GM23338 (cell line): ENCODE data around the gene TMEM229B. TPM values are rescaled to one million over a fixed set of nuclear protein-coding genes. Genes with fewer than 3 reads are reported as not detected.

Experiments used
- ATAC-seq: fragments of 200-7000 bp; cut with Tn5 transposase; 3 replicates; pipeline ENCODE4 v1.9.1; 2020
- DNase-seq: peaks from one replicate; pipeline ENCODE4 v3.0.0-alpha.2; 2015; ENCODE audit warnings: low spot score
- H2AFZ ChIP-seq: fragments of 200-600 bp; sonication (generic); 2 replicates; pipeline ENCODE4 v1.8.0; 2016; ENCODE audit warnings: antibody characterized with exemption, mild to moderate bottlenecking, moderate library complexity
- H3F3A ChIP-seq: fragments of 200-600 bp; sonication (generic); replicated peaks from 2 replicates; pipeline ENCODE4 v1.8.0; 2017; ENCODE audit warnings: antibody characterized with exemption, mixed run types, low read depth
- H3K27ac ChIP-seq: fragments of 200-600 bp; sonication (generic); 2 replicates; pipeline ENCODE4 v1.6.1; 2016; ENCODE audit warnings: low read depth
- H3K27me3 ChIP-seq: fragments of 200-600 bp; sonication (generic); 2 replicates; pipeline ENCODE4 v1.8.0; 2016; ENCODE audit warnings: mild to moderate bottlenecking, mixed run types, moderate library complexity; ENCODE audit not compliant: insufficient read depth
- H3K36me3 ChIP-seq: fragments of 200-600 bp; sonication (generic); 2 replicates; pipeline ENCODE4 v1.8.0; 2016; ENCODE audit warnings: mild to moderate bottlenecking; ENCODE audit not compliant: insufficient read depth
- H3K4me1 ChIP-seq: fragments of 200-600 bp; sonication (generic); 2 replicates; pipeline ENCODE4 v1.8.0; 2016; ENCODE audit warnings: mild to moderate bottlenecking, moderate library complexity; ENCODE audit not compliant: insufficient read depth
- H3K4me2 ChIP-seq: fragments of 200-600 bp; sonication (generic); 2 replicates; pipeline ENCODE4 v1.7.1; 2017; ENCODE audit warnings: mixed run types
- H3K4me3 ChIP-seq: fragments of 200-600 bp; sonication (generic); 2 replicates; pipeline ENCODE4 v1.6.1; 2016; ENCODE audit warnings: mixed run types
- H3K79me2 ChIP-seq: fragments of 200-600 bp; sonication (generic); replicated peaks from 2 replicates; pipeline ENCODE4 v1.8.0; 2017; ENCODE audit warnings: mild to moderate bottlenecking; ENCODE audit not compliant: insufficient read depth
- H3K9me2 ChIP-seq: fragments of 200-600 bp; sonication (generic); 2 replicates; pipeline ENCODE4 v1.8.0; 2017; ENCODE audit not compliant: insufficient read depth
- H4K20me1 ChIP-seq: fragments of 200-600 bp; sonication (generic); replicated peaks from 2 replicates; pipeline ENCODE4 v1.8.0; 2017; ENCODE audit warnings: mild to moderate bottlenecking; ENCODE audit not compliant: insufficient read depth
- H3K27ac Mint-ChIP-seq: 2 replicates; pipeline ENCODE4 v1.8.0; 2020; ENCODE audit warnings: inconsistent platforms, mild to moderate bottlenecking, moderate library complexity, mixed read lengths
- H3K27me3 Mint-ChIP-seq: 3 replicates; pipeline ENCODE4 v1.8.0; 2022; ENCODE audit warnings: low read depth, mild to moderate bottlenecking, moderate library complexity, mixed read lengths, inconsistent platforms; ENCODE audit not compliant: insufficient read depth, poor library complexity
- H3K36me3 Mint-ChIP-seq: 3 replicates; pipeline ENCODE4 v1.8.0; 2021; ENCODE audit warnings: low read depth, mild to moderate bottlenecking, inconsistent platforms, moderate library complexity, mixed read lengths
- H3K4me1 Mint-ChIP-seq: 3 replicates; pipeline ENCODE4 v1.8.0; 2020; ENCODE audit warnings: mild to moderate bottlenecking, inconsistent platforms, mixed read lengths
- H3K4me3 Mint-ChIP-seq: 3 replicates; pipeline ENCODE4 v1.8.0; 2021; ENCODE audit warnings: moderate library complexity, mild to moderate bottlenecking, inconsistent platforms, mixed read lengths
- H3K9me3 Mint-ChIP-seq: 3 replicates; pipeline ENCODE4 v1.8.0; 2020; ENCODE audit warnings: moderate library complexity, mild to moderate bottlenecking, inconsistent platforms, mixed read lengths
- CREB1 ChIP-seq: fragments of 250-450 bp; sonication (Bioruptor Pico); IDR thresholded peaks from 2 replicates; pipeline ENCODE4 v1.5.0; 2020; ENCODE audit warnings: low read depth, mild to moderate bottlenecking, moderate library complexity
- ETS1 ChIP-seq: IDR thresholded peaks from 2 replicates; pipeline ENCODE4 v1.6.1; 2016; ENCODE audit warnings: antibody characterized with exemption
- EZH2 ChIP-seq: fragments of 200-600 bp; sonication (generic); IDR thresholded peaks from one replicate; pipeline ENCODE4 v1.8.0; 2017; ENCODE audit warnings: antibody characterized with exemption, mild to moderate bottlenecking, low read depth; ENCODE audit not compliant: unreplicated experiment
- EZH2phosphoT487 ChIP-seq: fragments of 200-600 bp; sonication (generic); IDR thresholded peaks from one replicate; pipeline ENCODE4 v1.8.1; 2018; ENCODE audit warnings: antibody characterized with exemption; ENCODE audit not compliant: unreplicated experiment
- JUNB ChIP-seq: IDR thresholded peaks from one replicate; pipeline ENCODE4 v1.6.1; 2016; ENCODE audit warnings: antibody characterized with exemption; ENCODE audit not compliant: unreplicated experiment
- NANOG ChIP-seq: IDR thresholded peaks from 2 replicates; pipeline ENCODE4 v1.6.1; 2016; ENCODE audit warnings: antibody characterized with exemption, borderline replicate concordance
- POLR2AphosphoS5 ChIP-seq: IDR thresholded peaks from 2 replicates; pipeline ENCODE4 v1.6.1; 2016; ENCODE audit warnings: antibody characterized with exemption, low read depth
- REST ChIP-seq: IDR thresholded peaks from one replicate; pipeline ENCODE4 v1.6.1; 2018; ENCODE audit warnings: antibody characterized with exemption; ENCODE audit not compliant: unreplicated experiment
- ZNF114 ChIP-seq: fragments of 250-450 bp; sonication (Bioruptor Pico); IDR thresholded peaks from 2 replicates; pipeline ENCODE4 v1.5.0; 2020; ENCODE audit warnings: mild to moderate bottlenecking, moderate library complexity
- polyA plus RNA-seq: library from polyadenylated mRNA; unstranded; fragments of >200 nt; fragmentation: Nextera tagmentation; extraction: Ambion mirVana; gene quantifications from 2 replicates; pipeline ENCODE4 v1.2.1, GENCODE V29; 2016
- total RNA-seq: library from RNA; depleted of rRNA; stranded (reverse); fragments of >200 nt; shearing (Covaris generic); gene quantifications from 2 replicates; pipeline ENCODE4 v1.2.3, GENCODE V29; 2014
- TF ChIP-seq, protein P1 (sequence below): fragments of 250-450 bp; sonication (Bioruptor Pico); IDR thresholded peaks from 2 replicates; pipeline ENCODE4 v1.5.0; 2020; ENCODE audit warnings: mild to moderate bottlenecking, moderate library complexity

TMEM229B gene
- total and polyA plus RNA-seq, 2 experiments from 2014 or later: 0.42 to 2.4 TPM

DNA sequence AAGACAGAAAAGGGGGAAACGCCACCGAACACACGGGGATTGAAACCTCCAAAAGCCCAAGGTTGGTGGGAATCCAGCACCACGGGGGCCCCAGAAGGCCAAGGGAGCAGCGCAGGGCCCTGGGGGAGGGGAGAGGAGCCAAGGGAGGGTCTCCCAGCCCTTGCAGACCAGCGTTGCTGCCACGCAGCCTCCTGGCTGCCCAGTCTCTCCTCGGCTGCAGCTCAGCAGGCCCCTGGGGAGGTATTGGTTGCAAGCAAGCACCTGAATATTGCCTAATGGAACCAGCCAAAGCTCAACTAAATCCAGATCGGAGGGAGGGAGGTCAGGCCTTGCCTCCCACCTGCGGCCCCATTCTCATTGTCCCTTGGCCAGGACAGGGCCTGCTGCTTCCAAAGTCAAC lies 15.8 kb downstream of the TMEM229B start:
- H3K27ac ChIP-seq: no peak overlapping the region
- Mint-ChIP-seq H3K36me3 (no peaks in the 10 kb centered on the region), H3K4me3 (no peak overlapping the region), H3K9me3 (no peaks in the 10 kb centered on the region), H3K4me1 (no peaks in the 10 kb centered on the region), H3K27ac (no peak overlapping the region), H3K27me3 (peaks cover 1% of the 10 kb centered on the region)
- H3K4me1 ChIP-seq: no peaks in the 10 kb centered on the region
- H4K20me1 ChIP-seq: no peaks in the 10 kb centered on the region
- no peak overlapping the region for H3K4me3 ChIP-seq
- no peaks in the 10 kb centered on the region for H3K36me3 ChIP-seq
- DNase-seq: no peak
- ATAC-seq: no peak
- no peaks in the 10 kb centered on the region for H3K79me2 ChIP-seq
- no peaks in the 10 kb centered on the region for H3K27me3 ChIP-seq
- TF ChIP-seq REST (no peak), JUNB (no peak), POLR2AphosphoS5 (no peak), ETS1 (no peak), ZNF114 (CRISPR knock-in tag) (no peak), EZH2 (no peak)
- H3K9me2 ChIP-seq: no peaks in the 10 kb centered on the region
- no peaks in the 10 kb centered on the region for H3F3A ChIP-seq
- no peak overlapping the region for H2AFZ ChIP-seq
- H3K4me2 ChIP-seq: no peak overlapping the region

GRCh38 chr14:67469954-67470353 lies 18.6 kb downstream of the TMEM229B start:
- Mint-ChIP-seq H3K4me1 (peaks cover 4% of the 10 kb centered on the region; the same call in 2 of the 3 replicates), H3K9me3 (no peaks in the 10 kb centered on the region), H3K27ac (no peak overlapping the region), H3K36me3 (no peaks in the 10 kb centered on the region), H3K4me3 (no peak overlapping the region), H3K27me3 (peaks cover 1% of the 10 kb centered on the region)
- no peak overlapping the region for H3K27ac ChIP-seq
- DNase-seq (no peak), ATAC-seq (no peak)
- no peaks in the 10 kb centered on the region for H3K27me3 ChIP-seq
- H3F3A ChIP-seq: no peaks in the 10 kb centered on the region
- no peaks in the 10 kb centered on the region for H4K20me1 ChIP-seq
- no peaks in the 10 kb centered on the region for H3K4me1 ChIP-seq
- no peaks in the 10 kb centered on the region for H3K9me2 ChIP-seq
- H3K4me3 ChIP-seq: no peak overlapping the region
- no peaks in the 10 kb centered on the region for H3K36me3 ChIP-seq
- no peak overlapping the region for H2AFZ ChIP-seq
- no peak overlapping the region for H3K4me2 ChIP-seq
- H3K79me2 ChIP-seq: no peaks in the 10 kb centered on the region
- no peak for TF ChIP-seq ETS1
- TF ChIP-seq POLR2AphosphoS5: no peak
- no peak for TF ChIP-seq ZNF114 (CRISPR knock-in tag)
- no peak for TF ChIP-seq CREB1
- TF ChIP-seq EZH2: no peak
- TF ChIP-seq, protein P1, sequence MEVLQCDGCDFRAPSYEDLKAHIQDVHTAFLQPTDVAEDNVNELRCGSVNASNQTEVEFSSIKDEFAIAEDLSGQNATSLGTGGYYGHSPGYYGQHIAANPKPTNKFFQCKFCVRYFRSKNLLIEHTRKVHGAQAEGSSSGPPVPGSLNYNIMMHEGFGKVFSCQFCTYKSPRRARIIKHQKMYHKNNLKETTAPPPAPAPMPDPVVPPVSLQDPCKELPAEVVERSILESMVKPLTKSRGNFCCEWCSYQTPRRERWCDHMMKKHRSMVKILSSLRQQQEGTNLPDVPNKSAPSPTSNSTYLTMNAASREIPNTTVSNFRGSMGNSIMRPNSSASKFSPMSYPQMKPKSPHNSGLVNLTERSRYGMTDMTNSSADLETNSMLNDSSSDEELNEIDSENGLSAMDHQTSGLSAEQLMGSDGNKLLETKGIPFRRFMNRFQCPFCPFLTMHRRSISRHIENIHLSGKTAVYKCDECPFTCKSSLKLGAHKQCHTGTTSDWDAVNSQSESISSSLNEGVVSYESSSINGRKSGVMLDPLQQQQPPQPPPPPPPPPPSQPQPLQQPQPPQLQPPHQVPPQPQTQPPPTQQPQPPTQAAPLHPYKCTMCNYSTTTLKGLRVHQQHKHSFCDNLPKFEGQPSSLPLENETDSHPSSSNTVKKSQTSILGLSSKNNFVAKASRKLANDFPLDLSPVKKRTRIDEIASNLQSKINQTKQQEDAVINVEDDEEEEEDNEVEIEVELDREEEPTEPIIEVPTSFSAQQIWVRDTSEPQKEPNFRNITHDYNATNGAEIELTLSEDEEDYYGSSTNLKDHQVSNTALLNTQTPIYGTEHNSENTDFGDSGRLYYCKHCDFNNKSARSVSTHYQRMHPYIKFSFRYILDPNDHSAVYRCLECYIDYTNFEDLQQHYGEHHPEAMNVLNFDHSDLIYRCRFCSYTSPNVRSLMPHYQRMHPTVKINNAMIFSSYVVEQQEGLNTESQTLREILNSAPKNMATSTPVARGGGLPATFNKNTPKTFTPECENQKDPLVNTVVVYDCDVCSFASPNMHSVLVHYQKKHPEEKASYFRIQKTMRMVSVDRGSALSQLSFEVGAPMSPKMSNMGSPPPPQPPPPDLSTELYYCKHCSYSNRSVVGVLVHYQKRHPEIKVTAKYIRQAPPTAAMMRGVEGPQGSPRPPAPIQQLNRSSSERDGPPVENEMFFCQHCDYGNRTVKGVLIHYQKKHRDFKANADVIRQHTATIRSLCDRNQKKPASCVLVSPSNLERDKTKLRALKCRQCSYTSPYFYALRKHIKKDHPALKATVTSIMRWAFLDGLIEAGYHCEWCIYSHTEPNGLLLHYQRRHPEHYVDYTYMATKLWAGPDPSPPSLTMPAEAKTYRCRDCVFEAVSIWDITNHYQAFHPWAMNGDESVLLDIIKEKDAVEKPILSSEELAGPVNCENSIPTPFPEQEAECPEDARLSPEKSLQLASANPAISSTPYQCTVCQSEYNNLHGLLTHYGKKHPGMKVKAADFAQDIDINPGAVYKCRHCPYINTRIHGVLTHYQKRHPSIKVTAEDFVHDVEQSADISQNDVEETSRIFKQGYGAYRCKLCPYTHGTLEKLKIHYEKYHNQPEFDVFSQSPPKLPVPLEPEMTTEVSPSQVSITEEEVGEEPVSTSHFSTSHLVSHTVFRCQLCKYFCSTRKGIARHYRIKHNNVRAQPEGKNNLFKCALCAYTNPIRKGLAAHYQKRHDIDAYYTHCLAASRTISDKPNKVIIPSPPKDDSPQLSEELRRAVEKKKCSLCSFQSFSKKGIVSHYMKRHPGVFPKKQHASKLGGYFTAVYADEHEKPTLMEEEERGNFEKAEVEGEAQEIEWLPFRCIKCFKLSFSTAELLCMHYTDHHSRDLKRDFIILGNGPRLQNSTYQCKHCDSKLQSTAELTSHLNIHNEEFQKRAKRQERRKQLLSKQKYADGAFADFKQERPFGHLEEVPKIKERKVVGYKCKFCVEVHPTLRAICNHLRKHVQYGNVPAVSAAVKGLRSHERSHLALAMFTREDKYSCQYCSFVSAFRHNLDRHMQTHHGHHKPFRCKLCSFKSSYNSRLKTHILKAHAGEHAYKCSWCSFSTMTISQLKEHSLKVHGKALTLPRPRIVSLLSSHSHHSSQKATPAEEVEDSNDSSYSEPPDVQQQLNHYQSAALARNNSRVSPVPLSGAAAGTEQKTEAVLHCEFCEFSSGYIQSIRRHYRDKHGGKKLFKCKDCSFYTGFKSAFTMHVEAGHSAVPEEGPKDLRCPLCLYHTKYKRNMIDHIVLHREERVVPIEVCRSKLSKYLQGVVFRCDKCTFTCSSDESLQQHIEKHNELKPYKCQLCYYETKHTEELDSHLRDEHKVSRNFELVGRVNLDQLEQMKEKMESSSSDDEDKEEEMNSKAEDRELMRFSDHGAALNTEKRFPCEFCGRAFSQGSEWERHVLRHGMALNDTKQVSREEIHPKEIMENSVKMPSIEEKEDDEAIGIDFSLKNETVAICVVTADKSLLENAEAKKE (CRISPR knock-in tag): no peak
- TF ChIP-seq EZH2phosphoT487: no peak
- no peak for TF ChIP-seq NANOG
